Lower lobe of right lung (tissue), 2 donors: ENCODE results near the gene SLC16A6. TPM values are rescaled to one million over a fixed set of nuclear protein-coding genes. Genes with fewer than 3 reads are reported as not detected.

Source experiments
- ATAC-seq, 2 donors: fragments of 200-7000 bp; cut with Tn5 transposase; one replicate each; pipeline ENCODE4 v1.9.1; 2020 to 2022; ENCODE audit warnings: mild to moderate bottlenecking in 2 of 2, moderate library complexity in 2 of 2
- DNase-seq: peaks from one replicate; pipeline ENCODE4 v3.0.0-alpha.2; 2020
- H3K27ac ChIP-seq: fragments of 200-600 bp; one replicate; pipeline ENCODE4 v1.8.0; 2022
- H3K27me3 ChIP-seq: fragments of 200-600 bp; one replicate; pipeline ENCODE4 v1.8.0; 2022; ENCODE audit warnings: low read depth
- H3K36me3 ChIP-seq: fragments of 200-600 bp; one replicate; pipeline ENCODE4 v1.8.0; 2022; ENCODE audit warnings: mild to moderate bottlenecking
- H3K4me1 ChIP-seq: fragments of 200-600 bp; one replicate; pipeline ENCODE4 v1.8.0; 2022
- H3K4me3 ChIP-seq: fragments of 200-600 bp; one replicate; pipeline ENCODE4 v1.8.0; 2022; ENCODE audit warnings: mild to moderate bottlenecking
- H3K9me3 ChIP-seq: fragments of 200-600 bp; one replicate; pipeline ENCODE4 v1.8.0; 2022
- CTCF ChIP-seq: fragments of 200-600 bp; IDR thresholded peaks from one replicate; pipeline ENCODE4 v1.8.0; 2022; ENCODE audit warnings: antibody characterized with exemption, mild to moderate bottlenecking
- intact Hi-C: fragments of 100-400 bp; cut with DNase I; formaldehyde crosslinking; loops from one replicate; pipeline ENCODE4 v1.11.0; 2022
- total RNA-seq: library from RNA; stranded (reverse); fragmentation: NEBNext Ultra II Directional; extraction: Animal tissue kit (Norgen Biotek cat#: 25700); gene quantifications from one replicate; pipeline ENCODE4 v1.2.1, GENCODE V29; 2021
- donor health status: DM: no; HTN: yes; CAD: no; lungs with severe emphysema.

Gene SLC16A6
- total RNA-seq, 1 donor from 2014 or later, result 7.5 TPM

DNA sequence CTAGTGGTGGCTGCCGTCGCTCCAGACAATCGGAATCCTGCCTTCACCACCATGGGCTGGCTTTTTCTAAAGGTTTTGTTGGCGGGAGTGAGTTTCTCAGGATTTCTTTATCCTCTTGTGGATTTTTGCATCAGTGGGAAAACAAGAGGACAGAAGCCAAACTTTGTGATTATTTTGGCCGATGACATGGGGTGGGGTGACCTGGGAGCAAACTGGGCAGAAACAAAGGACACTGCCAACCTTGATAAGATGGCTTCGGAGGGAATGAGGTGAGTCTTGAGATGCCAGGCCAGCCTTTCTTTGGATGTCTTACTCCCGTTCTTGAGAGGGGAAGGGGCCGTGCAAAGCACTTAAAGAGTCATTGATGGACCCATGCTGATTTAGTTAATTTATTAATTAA, 16.5 kb upstream of the SLC16A6 start:
- peaks cover 2% of the 10 kb centered on the region for H3K4me1 ChIP-seq
- H3K27me3 ChIP-seq, result no peaks in the 10 kb centered on the region
- no peak overlapping the region for H3K4me3 ChIP-seq
- intact Hi-C loops, result no loop called here
- H3K27ac ChIP-seq, result no peak overlapping the region
- no peak for TF ChIP-seq CTCF
- H3K9me3 ChIP-seq, result no peaks in the 10 kb centered on the region
- H3K36me3 ChIP-seq, result no peaks in the 10 kb centered on the region
- DNase-seq (no peak), ATAC-seq (no peak)

DNA sequence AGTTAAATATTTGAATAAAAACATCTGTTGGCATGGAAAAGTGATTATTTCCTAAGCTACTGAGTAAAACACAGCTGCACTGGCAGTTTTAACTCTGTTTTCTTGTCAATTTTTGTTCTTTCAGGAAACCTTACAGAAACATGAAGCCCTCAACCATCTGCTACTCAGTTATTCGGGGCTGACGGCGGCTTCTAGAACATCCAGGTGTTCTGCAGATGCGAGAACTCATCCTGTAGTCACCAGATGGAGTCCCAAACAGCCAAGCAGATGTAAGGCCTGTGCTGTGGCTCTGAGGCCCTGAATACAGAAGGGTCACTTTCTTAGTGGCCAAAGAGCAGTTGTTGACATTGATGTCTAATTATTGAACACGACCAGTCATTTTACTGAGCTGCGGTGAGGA, 15.9 kb upstream of the SLC16A6 start:
- H3K9me3 ChIP-seq, result no peaks in the 10 kb centered on the region
- no peak overlapping the region for H3K27ac ChIP-seq
- H3K4me3 ChIP-seq, result no peak overlapping the region
- no peak for TF ChIP-seq CTCF
- no peaks in the 10 kb centered on the region for H3K4me1 ChIP-seq
- intact Hi-C loops, result no loop called here
- H3K36me3 ChIP-seq, result no peaks in the 10 kb centered on the region
- no peaks in the 10 kb centered on the region for H3K27me3 ChIP-seq
- no peak for DNase-seq
- no peak for ATAC-seq

GRCh38 chr17:68305142-68305541, 14.2 kb upstream of the SLC16A6 start:
- Histone ChIP-seq H3K27ac (no peak overlapping the region), H3K27me3 (no peaks in the 10 kb centered on the region), H3K36me3 (no peaks in the 10 kb centered on the region), H3K4me3 (no peak overlapping the region), H3K9me3 (no peaks in the 10 kb centered on the region), H3K4me1 (no peaks in the 10 kb centered on the region)
- intact Hi-C loops, result no loop called here
- TF ChIP-seq CTCF, result no peak
- ATAC-seq (no peak), DNase-seq (no peak)

DNA sequence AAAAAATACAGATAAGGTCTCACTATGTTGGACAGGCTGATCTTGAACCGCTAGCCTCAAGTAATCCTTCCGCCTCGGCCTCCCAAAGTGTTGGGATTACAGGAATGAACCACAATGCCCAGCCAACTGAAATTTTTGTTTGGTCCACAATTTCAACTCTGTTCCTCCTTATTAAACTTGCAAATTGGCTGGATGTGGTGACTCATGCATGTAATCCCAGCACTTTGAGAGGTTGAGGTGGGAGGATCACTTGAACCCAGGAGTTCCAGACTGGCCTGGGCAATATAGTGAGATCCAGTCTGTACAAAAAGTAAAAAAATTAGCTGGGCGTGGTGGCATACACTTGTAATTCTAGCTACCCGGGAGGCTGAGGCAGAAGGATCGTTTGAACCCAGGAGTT, 13.8 kb upstream of the SLC16A6 start:
- ATAC-seq, result no peak
- H3K4me3 ChIP-seq, result no peak overlapping the region
- intact Hi-C loops, result no loop called here
- no peak for TF ChIP-seq CTCF
- no peaks in the 10 kb centered on the region for H3K27me3 ChIP-seq
- H3K4me1 ChIP-seq, result no peaks in the 10 kb centered on the region
- no peak for DNase-seq
- H3K36me3 ChIP-seq, result no peaks in the 10 kb centered on the region
- H3K27ac ChIP-seq, result no peak overlapping the region
- H3K9me3 ChIP-seq, result no peaks in the 10 kb centered on the region

GRCh38 chr17:68302666-68303065, 11.7 kb upstream of the SLC16A6 start:
- no peaks in the 10 kb centered on the region for H3K27me3 ChIP-seq
- intact Hi-C loops, result no loop called here

More at GRCh38 chr17:68302666-68303065, 11.7 kb upstream of the SLC16A6 start:
- Histone ChIP-seq H3K4me1 (peaks cover 2% of the 10 kb centered on the region), H3K4me3 (no peak overlapping the region), H3K36me3 (no peaks in the 10 kb centered on the region), H3K27ac (no peak overlapping the region), H3K9me3 (no peaks in the 10 kb centered on the region)
- ATAC-seq, result no peak
- DNase-seq, result no peak
- no peak for TF ChIP-seq CTCF
